Measurements from ENCODE around the gene MLYCD.

DNA sequence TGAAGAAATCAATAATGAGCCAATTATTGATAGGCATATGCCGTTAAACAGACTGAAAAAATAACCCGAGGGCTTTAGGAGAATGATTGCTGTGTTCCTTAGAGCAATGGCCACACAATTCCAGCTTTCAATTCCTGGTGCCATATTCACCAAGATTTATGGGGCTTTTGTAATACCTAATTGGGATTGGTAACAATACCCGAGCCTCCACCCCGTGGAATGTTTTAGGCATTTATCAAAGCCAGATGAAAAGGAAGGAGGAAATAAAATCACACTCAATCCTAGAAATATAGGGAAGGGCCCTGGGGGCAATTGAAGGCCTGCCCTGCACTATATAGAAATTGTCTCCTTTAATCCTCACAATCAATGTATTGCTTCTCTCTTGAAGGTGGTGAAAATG lies 42.1 kb upstream of the MLYCD start:
- TF ChIP-seq, protein P1, sequence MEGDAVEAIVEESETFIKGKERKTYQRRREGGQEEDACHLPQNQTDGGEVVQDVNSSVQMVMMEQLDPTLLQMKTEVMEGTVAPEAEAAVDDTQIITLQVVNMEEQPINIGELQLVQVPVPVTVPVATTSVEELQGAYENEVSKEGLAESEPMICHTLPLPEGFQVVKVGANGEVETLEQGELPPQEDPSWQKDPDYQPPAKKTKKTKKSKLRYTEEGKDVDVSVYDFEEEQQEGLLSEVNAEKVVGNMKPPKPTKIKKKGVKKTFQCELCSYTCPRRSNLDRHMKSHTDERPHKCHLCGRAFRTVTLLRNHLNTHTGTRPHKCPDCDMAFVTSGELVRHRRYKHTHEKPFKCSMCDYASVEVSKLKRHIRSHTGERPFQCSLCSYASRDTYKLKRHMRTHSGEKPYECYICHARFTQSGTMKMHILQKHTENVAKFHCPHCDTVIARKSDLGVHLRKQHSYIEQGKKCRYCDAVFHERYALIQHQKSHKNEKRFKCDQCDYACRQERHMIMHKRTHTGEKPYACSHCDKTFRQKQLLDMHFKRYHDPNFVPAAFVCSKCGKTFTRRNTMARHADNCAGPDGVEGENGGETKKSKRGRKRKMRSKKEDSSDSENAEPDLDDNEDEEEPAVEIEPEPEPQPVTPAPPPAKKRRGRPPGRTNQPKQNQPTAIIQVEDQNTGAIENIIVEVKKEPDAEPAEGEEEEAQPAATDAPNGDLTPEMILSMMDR (IDR thresholded peaks at IDR 0.05; ENCODE audit: low read depth, low read length, poor library complexity, severe bottlenecking): no peak
- TF ChIP-seq EZH2phosphoT487 (IDR thresholded peaks at IDR 0.05; ENCODE audit: borderline replicate concordance, low read length): no peak

Measured in DOHH2 (cell line).